Measurements from ENCODE around the gene AGBL4. TPM values are rescaled to one million over a fixed set of nuclear protein-coding genes. Genes with fewer than 3 reads are reported as not detected.

AGBL4 gene
- total RNA-seq, 1 experiment from 2014 or later, result not detected

DNA sequence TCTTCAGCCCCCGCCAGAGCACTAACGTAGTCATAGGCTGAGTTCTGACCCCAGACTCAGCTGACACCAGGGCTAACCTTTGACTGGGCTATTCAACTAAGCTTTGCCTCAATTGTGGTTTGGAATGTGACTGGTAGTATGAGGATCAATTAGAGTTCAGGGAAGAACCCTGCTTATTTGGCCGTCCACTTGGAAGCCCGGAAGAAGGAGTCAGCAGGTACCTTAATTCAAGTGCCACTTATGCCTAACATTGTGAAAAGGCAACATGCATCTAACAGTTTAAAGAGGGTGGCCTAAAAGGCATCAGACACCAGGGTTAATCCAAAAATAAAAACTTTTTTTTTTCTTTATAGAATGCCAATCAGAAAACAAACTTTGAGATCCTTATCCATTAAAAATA lies 1339.4 kb downstream of the AGBL4 start:
- DNase-seq (ENCODE audit: low read depth, low spot score) (no peak), ATAC-seq (no peak)
- H2AFZ ChIP-seq (ENCODE audit: low read depth, low read length, poor library complexity, severe bottlenecking), result no peak overlapping the region
- no peaks in the 10 kb centered on the region for H3K79me2 ChIP-seq (ENCODE audit: insufficient read depth, low read length)
- H3K9ac ChIP-seq (ENCODE audit: low read length), result no peak overlapping the region
- intact Hi-C loops (cut with micrococcal nuclease), result loop anchor here (5.0 kb wide), 1 partner anchor 112 kb away; no protein-coding TSS in a partner anchor
- CTCF ChIA-PET, result no interaction called here
- no peaks in the 10 kb centered on the region for H3K9me3 ChIP-seq (ENCODE audit: control insufficient read depth in 1 of 2, insufficient read depth in 1 of 2, low read depth in 1 of 2, low read length in 2 of 2)
- TF ChIP-seq TCF7L2 (IDR thresholded peaks at IDR 0.05; ENCODE audit: borderline replicate concordance, extremely low read depth, insufficient read depth, insufficient read length) (no peak), CEBPB (IDR thresholded peaks at IDR 0.05; ENCODE audit: low read depth) (no peak), ZNF274 (IDR thresholded peaks at IDR 0.05; ENCODE audit: low read depth, low read length) (no peak), JUND (IDR thresholded peaks at IDR 0.05) (no peak), POLR2AphosphoS5 (IDR thresholded peaks at IDR 0.05; ENCODE audit: low read depth, low read length) (no peak)
- no peaks in the 10 kb centered on the region for H3K36me3 ChIP-seq (ENCODE audit: control insufficient read depth in 1 of 2, insufficient read depth in 2 of 2, low read length in 2 of 2)
- peaks cover 3% of the 10 kb centered on the region; the same call in 1 of the 2 replicates for H3K27me3 ChIP-seq (ENCODE audit: insufficient read depth, low read length)
- BruUV-seq (replicated peaks), result no TSS peak
- H4K20me1 ChIP-seq (ENCODE audit: insufficient read depth), result no peaks in the 10 kb centered on the region
- no peak overlapping the region for H3K4me2 ChIP-seq (ENCODE audit: low read length)
- H3K9me2 ChIP-seq (ENCODE audit: insufficient read depth), result no peaks in the 10 kb centered on the region
- POLR2A ChIA-PET, result no interaction called here
- H3K4me3 ChIP-seq (replicated peaks in 1 of 2; ENCODE audit: low read depth in 1 of 2, low read length in 2 of 2), result no peak overlapping the region
- H3K4me1 ChIP-seq (ENCODE audit: control insufficient read depth in 1 of 2, insufficient read depth in 2 of 2, low read length in 2 of 2), result no peaks in the 10 kb centered on the region
- no peak overlapping the region for H3K27ac ChIP-seq (ENCODE audit: low read depth, low read length)
- RAD21 ChIA-PET (ENCODE audit: low non-redundant PET in 1 of 2, low total read pairs in 2 of 2, uncharacterized antibody in 2 of 2, unreplicated experiment in 2 of 2), result no interaction called here

DNA sequence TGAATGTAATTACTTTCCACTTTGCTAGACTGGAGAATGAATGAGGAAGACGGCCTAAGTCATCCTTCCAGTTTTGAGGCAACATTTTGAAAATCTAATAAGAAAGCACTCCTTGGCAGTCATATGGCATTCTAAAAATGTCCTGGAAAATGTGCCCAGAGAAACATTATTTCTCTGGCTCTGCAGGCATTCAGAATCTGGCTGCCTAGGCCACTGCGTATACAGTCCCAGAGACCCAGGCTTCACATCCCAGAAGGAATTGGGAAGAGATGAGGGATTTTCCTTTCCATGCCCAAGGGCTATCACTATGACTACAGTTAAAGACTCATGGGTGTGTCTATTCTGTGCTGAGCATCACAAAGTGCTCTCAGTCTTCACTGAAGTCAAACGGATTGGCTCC lies 1339.9 kb downstream of the AGBL4 start:
- no peaks in the 10 kb centered on the region for H3K79me2 ChIP-seq (ENCODE audit: insufficient read depth, low read length)
- POLR2A ChIA-PET, result no interaction called here
- no peak for TF ChIP-seq JUND (IDR thresholded peaks at IDR 0.05)
- TF ChIP-seq, protein P1, sequence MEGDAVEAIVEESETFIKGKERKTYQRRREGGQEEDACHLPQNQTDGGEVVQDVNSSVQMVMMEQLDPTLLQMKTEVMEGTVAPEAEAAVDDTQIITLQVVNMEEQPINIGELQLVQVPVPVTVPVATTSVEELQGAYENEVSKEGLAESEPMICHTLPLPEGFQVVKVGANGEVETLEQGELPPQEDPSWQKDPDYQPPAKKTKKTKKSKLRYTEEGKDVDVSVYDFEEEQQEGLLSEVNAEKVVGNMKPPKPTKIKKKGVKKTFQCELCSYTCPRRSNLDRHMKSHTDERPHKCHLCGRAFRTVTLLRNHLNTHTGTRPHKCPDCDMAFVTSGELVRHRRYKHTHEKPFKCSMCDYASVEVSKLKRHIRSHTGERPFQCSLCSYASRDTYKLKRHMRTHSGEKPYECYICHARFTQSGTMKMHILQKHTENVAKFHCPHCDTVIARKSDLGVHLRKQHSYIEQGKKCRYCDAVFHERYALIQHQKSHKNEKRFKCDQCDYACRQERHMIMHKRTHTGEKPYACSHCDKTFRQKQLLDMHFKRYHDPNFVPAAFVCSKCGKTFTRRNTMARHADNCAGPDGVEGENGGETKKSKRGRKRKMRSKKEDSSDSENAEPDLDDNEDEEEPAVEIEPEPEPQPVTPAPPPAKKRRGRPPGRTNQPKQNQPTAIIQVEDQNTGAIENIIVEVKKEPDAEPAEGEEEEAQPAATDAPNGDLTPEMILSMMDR (IDR thresholded peaks at IDR 0.05 in 2 of 3, conservative IDR thresholded peaks at IDR 0.05 in 1 of 3; ENCODE audit: borderline replicate concordance in 1 of 3, insufficient read depth in 1 of 3, low read depth in 2 of 3, low read length in 2 of 3), result no peak
- no peak overlapping the region for H3K27ac ChIP-seq (ENCODE audit: low read depth, low read length)
- RAD21 ChIA-PET (ENCODE audit: low non-redundant PET in 1 of 2, low total read pairs in 2 of 2, uncharacterized antibody in 2 of 2, unreplicated experiment in 2 of 2), result no interaction called here
- H3K27me3 ChIP-seq (ENCODE audit: insufficient read depth, low read length), result peaks cover 3% of the 10 kb centered on the region; the same call in 1 of the 2 replicates
- no peaks in the 10 kb centered on the region for H3K9me2 ChIP-seq (ENCODE audit: insufficient read depth)
- H4K20me1 ChIP-seq (ENCODE audit: insufficient read depth), result no peaks in the 10 kb centered on the region
- intact Hi-C loops (cut with micrococcal nuclease), result loop anchor here (5.0 kb wide), 1 partner anchor 112 kb away; no protein-coding TSS in a partner anchor
- H3K4me3 ChIP-seq (replicated peaks in 1 of 2; ENCODE audit: low read depth in 1 of 2, low read length in 2 of 2), result no peak overlapping the region
- H2AFZ ChIP-seq (ENCODE audit: low read depth, low read length, poor library complexity, severe bottlenecking), result no peak overlapping the region
- H3K36me3 ChIP-seq (ENCODE audit: control insufficient read depth in 1 of 2, insufficient read depth in 2 of 2, low read length in 2 of 2), result no peaks in the 10 kb centered on the region
- DNase-seq (ENCODE audit: low read depth, low spot score) (no peak), ATAC-seq (no peak)
- no peaks in the 10 kb centered on the region for H3K4me1 ChIP-seq (ENCODE audit: control insufficient read depth in 1 of 2, insufficient read depth in 2 of 2, low read length in 2 of 2)
- no peak overlapping the region for H3K4me2 ChIP-seq (ENCODE audit: low read length)
- no peaks in the 10 kb centered on the region for H3K9me3 ChIP-seq (ENCODE audit: control insufficient read depth in 1 of 2, insufficient read depth in 1 of 2, low read depth in 1 of 2, low read length in 2 of 2)
- CTCF ChIA-PET, result no interaction called here
- H3K9ac ChIP-seq (ENCODE audit: low read length), result no peak overlapping the region
- no TSS peak for BruUV-seq (replicated peaks)

All from HCT116 (cell line).